SIG-M5 (cell line): Measurements from ENCODE around the gene HECW1.

ENCODE experiments used
- DNase-seq: peaks from one replicate; lab custom pipeline; 2025; lab: John Stamatoyannopoulos, UW

Gene HECW1

DNA sequence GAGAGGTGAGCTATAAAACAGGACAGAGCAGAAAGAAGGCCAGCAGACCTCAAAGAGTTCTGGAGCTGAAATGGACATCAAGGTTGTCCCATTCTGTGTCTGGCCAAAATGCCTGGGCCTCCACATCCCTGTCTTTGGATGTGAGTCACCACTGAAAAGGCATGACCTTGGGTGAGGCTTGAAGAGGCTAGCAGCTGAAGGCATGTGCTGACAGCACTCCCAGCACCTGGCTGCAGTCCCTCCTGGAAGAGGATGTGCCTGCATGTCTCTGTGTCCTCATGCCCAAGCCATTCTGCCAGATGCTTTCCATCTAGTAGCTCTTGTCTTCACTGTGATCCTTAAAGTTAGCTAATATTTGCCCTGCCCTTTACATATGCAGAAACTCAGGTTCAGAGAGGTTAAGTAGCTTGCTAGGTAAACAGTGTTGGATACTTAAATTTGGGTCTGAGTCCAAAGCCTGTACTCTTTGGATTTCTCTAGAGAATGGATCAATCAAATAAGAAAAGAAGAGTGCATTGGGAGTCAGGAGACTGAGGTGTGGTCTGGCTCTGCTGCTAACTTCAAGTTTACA, 35.8 kb downstream of the HECW1 start:
- no peak for DNase-seq

DNA sequence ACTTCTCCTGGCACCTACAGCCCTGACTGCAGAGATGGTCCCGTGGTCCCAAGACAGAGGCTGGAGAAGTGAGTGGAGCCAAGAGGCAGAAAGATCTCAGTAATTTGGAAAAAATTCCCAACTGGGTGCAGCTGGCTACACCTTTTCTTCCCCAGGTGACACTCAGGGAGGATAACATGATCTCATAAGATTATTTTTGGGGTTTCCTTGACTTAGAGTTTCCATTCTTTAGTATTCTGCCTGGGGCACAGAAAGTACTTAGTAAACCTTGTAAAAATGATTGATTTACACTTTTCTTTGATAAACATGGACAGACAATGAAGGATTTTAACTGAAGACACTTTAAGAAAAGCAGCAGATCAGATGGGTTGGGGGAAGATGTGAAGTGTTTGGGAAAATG, 38.6 kb downstream of the HECW1 start:
- DNase-seq: no peak

DNA sequence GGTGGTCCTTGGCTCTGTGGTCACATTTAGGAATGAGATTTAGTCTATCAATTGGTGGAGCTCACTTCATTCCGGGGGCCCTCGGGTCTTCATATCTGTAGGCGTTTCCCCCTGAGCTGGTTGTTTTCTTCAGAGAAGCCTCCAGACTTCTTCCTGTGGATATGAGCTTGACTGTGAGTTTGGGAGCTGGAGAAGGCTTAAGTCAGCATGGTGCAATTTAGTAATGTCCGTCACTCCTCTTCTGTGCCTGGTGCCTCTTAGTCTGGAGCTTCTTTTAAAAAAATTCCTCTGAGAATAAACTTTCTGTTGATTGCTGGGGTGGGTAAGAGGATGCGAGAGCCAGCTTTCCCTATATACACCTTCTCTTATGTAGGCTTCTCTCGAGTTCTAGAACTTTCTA, 40.2 kb downstream of the HECW1 start:
- DNase-seq: no peak

DNA sequence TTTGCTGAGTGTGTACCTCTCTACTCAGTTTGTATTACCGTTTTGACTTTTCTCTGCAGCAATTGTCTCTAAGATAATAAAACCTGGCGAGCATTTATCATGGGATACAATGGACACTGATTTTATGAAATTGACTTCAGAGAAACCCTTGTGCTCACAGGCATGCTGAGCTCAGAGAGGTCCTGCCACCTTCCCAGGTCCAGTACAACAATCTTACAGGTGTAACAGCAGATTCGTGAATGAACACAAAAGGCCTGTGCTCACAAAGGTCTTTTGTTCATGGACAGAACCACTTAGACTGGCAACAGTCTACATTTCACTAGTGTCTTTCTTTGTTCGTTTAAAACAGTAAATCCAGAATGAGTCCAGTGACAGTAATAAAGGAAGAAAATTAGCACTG, 43.2 kb downstream of the HECW1 start:
- no peak for DNase-seq

DNA sequence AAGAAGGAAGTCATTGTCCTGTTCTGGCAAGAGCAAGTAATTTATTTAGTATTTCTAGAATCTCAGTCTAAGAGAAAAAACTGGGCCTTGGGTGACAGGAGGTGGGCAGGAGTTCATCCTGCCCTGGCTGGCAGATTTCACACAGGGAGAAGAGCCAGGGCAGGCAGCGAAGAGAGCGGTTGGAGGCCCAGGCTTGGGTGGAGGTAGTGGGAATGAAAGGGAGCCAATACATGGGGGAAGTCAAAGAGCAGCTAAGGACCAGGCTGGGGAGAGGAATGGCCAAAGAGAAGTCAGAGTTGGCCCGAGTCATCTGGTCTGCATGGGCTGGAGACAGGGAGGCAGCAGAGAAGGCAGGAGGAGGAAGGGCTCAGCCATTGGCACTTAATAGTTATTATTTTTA, 51.4 kb downstream of the HECW1 start:
- no peak for DNase-seq

DNA sequence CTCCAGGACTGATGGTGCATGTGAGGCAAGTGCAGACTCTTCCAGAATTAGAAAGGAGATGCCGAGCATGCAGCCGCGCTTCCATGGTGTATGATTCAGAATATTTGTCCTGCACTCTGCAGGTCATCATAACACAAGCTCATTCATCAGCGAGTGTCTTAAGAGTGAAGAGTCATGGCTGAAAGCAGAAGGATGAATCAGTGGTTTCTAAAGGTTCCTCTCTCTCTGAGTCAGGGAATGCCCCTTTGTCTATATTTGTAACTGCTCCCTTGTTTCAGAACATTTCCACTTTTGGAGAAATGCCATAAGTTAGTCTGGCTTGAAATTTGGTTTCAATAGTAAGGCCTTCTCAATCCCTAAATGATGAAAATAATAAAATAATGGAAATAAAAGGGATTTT, 52.3 kb downstream of the HECW1 start:
- DNase-seq: no peak

DNA sequence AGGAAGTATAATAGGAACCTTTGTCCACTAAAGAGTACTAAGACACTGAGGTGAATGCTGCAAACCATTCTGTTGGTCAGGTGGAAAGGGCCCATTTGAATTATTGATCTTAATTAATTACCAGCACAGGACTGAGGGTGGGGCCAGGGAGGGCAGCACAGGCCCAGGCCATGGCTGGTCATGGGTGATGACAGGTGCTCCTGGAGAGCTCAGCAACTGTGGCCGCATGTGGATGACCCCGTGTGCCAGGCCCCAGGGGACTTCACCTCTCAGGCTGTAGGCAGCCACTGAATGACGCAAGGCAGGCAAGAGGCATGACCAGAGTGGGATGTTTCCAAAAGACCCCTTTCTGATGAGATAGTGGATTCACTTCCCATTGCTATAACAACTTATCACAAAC, 54.2 kb downstream of the HECW1 start:
- DNase-seq: no peak

DNA sequence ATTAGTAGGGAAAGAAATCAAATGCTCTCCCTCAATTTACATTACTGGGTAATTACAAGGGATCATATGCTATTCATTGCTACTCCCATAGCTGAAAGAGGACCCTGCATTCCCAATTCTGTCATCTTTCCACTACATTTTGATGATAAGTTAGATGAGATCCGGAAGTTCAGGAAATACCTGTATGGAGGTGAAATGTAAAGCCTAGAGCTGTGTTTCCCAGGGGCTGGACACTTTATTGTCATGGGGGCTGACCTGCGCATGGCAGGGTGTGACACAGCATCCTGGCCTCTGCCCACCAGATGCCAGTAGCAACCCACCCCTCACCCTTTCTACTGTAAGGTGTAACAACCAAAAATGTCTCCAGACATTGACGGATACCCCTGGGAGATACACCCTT, 56.6 kb downstream of the HECW1 start:
- no peak for DNase-seq

DNA sequence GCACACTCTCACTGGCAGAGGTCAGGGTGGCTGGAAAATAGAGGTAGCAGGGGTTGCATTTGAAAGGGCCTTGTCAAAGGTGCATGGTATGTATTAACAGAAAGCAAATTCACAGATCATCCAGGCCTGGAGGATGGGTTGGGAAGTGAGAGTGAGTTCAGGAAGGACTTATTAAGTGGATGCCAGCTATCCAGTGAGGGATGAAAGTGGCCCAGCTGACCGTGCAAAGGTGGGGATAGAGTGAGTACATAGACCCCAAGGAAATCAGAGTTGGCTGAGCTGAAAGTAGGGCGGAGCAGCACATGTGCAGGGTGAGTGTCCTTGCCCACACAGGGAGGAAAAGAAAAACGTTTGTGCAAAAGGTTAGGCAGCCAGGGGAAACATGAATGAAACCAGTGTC, 58.1 kb downstream of the HECW1 start:
- no peak for DNase-seq

DNA sequence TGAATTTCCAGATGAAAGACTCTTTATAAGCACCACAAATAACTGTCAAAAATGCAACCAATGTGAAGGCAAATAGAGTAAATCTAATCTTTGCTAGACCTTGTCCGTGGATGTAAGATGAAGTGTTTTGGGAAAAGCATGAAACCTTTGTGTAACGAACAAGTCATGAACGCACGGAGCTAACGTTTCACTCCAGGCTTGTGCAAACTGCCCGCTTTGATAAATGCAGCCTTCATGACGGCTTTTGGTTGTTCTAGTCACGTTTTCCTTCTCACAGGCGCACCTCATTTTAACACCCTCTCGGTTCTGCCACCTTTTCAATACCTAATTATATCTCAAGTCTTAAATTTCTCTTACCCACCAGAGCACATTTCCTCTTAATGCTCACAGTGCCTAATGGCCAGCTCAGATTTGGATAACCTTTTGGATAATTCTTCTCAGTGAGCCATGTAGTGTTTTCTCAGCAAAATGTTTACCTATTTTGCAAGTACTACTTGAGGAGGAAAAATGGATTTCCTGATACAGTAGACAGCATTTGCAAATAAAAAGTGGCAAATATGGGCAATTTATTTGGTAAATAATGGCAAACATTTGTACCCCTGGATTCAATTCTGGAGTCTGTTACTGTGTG, 63.2 kb downstream of the HECW1 start:
- no peak for DNase-seq

DNA sequence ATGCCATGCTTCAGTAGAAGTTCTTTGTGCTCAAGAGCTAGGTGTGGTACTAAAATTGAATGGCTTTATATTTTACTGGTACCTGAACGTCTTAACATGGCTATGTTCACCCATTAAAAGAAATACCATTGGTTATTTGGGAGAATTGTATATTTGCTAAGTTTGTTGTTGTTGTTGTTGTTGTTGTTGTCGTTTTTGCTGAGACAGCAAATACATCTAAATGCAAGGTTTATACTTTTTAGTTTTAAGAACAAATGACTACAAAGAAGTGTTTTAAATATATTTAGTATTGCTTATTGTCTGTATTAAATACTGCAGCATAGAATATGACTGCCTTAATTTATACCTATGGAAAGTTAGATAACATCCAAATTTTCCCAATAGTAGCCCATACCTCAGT, 66.9 kb downstream of the HECW1 start:
- no peak for DNase-seq

DNA sequence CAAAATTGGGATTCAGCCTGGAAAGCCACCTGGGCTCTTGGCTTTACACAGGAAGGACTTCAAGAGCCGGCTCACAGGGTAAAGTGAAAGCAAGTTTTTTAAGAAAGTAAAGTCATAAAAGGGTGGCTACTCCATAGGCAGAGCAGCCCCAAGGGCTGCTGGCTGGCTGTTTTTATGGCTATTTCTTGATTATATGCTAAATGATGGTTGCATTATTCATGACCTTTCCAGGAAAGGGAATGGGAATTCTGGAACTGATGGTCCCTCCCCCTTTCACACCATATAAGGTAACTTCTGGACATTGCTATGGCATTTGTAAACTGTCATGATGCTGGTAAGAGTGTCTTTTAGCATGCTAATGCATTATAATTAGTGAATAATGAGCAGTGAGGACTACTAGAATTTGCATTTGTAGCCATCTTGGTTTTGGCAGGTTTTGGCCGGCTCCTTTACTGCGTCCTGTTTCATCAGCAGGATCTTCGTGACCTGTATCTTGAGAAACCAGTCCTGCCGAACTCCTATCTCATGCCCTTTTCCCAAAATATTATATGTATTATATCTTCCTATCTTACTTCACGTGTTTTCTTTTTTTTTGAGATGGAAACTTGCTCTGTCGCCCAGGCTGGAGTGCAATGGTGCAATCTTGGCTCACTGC, 80.5 kb downstream of the HECW1 start:
- no peak for DNase-seq

DNA sequence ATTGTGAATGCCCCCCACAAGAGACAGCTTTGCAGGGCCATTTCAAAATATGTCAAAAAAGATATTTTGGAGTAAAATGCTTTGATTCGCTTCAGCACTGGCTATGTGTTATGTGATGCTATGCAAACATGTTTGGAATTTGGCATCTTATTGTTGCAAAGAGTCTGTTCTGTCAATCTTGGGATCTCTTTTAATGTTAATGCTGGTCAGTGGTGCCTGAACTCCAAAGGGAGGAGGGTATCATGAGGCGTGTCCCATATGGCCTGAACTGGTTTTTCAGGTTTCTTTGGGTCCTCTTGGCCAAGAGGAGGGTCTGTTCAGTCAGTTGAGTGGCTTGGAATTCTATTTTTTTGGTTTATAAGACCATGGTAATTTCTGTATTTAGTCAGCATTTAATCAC, 81.4 kb downstream of the HECW1 start:
- DNase-seq: no peak

DNA sequence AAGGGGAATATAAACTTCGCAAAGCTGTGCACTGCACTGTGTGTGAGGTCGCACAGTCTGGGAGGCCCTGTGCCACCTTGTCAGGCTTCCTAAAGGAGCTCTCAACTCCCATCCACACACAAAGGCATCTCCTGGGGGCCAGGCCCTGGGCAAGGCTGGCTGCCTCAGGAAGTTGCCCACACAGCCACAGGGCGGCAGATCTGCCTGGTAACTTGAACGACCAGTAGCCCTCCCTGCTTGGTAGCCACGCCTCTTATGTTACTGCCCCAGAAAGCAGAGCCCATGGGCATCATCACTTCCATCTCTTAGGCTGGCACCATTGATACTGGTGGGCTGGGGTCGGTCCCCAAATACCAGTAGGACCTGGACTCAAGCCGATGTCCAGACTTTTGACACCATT, 82.8 kb downstream of the HECW1 start:
- DNase-seq: no peak

DNA sequence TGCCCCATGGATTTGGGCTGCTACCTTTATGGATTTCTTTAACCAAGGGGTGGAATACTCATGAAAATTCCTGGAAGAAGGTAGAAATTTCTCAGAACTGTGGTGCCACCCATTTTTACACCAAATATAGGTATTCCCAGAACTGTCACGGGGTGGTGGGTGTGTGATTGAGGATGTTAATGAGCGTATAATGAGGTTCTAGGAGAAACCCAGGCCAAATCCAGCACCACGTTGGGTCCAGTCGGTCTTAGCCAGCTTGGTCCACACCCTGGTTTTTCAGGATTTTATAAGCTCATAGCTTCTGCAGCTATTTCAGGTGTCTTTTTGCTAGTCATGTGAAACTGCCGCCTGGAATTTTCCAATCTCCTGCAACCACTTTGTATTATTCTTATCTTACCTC, 83.3 kb downstream of the HECW1 start:
- no peak for DNase-seq

DNA sequence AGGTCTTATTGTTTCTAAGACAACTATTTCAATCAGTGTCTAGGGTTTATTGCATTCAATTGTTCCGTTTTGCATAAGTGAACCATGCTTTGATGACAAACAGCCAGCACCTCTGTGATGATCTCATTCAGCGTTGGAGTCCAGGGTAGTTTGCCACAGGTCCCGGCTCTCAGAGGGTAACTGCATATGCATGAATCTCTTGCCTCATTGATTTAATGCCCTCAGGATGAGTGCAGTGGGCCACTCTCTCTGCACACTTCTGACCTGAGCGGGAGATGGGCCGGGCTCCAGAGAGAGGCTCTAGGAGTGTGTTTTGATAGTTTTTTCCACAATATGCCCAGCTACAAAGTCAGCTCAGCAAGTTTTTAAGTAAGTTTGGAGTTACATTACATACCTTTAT, 83.9 kb downstream of the HECW1 start:
- DNase-seq: no peak

DNA sequence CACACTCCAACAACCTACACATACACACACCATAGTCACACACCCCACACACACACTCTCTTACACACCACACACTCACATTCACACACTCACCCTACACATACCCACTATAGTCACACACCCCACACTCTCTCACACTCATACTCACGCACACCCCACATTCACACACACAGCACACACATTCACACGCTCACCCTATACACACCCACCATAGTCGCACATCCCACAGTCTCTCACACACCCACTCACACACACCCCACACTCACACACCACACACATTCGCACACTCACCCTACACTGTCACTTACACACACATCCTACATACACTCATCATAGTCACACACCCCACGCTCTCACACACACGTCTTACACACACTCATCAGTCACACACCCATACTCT, 85.6 kb downstream of the HECW1 start:
- no peak for DNase-seq

DNA sequence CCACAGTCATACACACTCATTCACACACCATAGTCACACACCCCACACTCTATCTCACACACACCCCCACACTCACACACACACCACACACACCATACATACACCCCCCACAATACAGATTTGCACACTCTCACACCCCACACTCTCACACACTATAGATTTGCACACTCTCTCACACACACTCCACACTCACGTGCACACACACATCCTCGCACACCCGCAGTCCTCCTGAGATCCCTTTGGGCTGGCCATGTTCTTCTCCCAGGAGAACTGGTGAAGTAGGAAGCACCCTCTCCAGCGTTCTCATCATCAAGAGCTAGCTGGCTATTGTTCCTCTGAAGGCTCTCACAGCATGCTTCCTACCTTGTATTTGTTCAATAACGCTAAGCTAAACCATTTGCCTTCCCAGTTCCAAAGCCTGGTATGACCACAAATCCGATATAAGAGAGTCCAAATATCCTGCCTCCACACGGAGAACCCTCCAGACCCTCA, 86.2 kb downstream of the HECW1 start:
- DNase-seq: no peak

DNA sequence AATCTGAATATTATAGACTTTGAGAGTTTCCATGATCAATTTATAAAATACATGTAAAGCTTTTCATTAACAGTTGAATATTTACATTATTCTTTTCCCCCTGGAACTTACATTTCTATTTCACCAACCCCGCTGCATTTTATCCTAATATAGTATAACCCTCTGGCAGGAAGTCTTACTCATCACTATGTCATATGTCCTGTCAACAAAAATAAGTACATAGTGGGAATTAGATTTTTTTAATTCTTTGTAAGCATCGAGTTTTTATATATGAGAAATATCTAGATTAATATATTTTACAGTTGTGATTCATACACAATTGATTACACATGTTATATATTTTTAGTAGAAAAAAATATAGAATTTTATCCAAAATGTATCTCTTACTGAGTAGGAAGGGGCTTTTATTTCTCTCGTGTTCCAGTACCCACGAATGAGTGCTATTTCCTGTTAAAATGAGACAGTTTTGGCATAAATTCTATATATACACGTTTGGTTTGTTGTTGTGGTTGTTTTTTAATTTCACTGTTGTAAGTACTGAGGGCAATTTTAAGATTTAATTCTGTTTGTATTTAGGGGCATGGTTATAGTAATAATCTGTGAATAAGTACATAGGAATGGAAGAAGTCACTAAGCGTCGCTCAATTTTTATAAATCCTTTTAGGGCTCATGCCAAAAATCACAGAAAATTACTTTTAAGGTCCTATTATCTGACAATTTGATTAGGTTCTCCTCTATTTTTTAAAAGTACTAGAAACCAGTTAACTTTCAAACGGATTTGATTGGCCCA, 87.1 kb downstream of the HECW1 start:
- DNase-seq: no peak

DNA sequence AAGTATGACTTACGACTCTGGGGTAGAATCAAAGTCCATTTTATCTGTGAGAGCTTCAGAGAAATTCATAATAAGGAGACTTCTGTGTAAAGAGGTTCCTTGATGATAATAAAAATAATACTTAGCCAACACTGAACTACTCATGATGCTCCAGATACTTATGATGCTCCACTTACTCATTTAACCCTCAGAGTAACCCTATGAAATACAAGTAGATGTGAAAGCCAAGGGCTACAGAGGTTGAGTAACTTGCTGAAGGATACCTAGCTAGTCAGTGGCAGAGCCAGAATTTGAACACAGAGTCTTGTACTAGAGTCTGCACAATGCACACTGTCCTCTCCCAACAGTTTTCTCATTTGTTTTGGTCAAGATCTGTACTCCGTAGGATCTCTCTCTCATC, 89.5 kb downstream of the HECW1 start:
- no peak for DNase-seq

DNA sequence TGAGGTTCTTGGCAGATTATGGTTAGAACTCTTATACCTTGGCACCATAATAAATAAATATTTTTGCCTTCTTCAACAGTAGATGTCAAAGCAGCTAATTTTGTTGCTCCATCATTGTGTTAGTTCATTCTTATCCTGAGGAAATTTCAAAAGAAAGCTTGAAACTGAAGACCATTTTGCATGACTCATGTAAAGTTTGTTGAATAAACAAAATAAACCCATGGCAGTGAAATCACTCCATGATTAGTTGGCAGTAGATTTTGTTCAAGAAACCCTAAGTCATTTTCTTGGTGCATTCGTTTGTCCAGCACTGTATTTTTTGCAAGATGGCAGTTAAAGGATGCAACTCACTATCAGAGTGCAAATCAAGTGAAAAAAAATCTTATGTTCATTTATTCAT, 91.6 kb downstream of the HECW1 start:
- no peak for DNase-seq

DNA sequence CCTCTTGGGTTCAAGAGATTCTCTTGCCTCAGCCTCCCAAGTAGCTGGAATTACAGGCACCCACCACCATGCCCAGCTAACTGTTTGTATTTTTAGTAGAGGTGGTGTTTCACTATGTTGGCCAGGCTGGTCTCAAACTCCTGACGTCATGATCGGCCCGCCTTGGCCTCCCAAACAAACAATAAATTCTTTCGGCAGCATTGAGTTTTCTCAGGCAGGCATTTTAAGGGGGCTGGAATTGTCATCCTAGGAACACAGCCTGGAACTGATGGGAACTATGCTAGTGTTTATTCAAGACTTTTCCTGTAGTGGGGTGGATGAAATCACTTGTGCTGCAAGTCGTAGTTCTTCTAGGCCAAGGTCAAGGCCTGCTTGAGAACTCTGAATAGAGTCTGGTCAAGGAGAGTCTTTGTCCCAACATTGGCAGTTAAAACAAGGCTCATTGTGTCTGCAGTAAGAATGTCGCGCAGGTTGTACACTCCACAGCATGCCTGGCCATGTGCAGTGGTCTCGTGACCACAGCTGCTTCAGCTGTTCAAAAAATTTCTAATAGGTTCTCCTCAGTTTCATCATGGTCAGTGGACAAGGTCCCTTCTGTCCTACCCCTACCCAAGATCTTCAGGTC, 92.8 kb downstream of the HECW1 start:
- no peak for DNase-seq

DNA sequence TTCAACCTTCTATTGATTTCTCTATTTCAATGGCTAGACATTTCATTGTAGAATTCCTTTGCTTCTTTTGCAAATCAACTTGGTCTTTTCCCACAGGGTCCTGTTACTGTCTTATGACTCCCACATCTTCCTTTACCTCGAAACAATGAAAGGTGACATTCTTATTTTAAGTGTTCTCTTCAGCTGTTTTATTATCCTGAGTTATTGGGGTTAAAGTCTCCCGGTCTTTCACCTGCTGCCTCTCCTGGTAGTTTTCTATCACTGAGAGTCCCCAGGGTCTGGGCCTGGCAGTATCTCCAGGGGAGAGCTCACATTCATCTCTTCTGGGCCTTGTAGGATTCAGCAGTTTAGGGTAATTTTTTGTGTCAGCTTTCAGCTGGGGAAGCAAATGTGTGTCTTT, 95.8 kb downstream of the HECW1 start:
- DNase-seq: no peak
